ENCODE results near the gene ADAM33. TPM values are rescaled to one million over a fixed set of nuclear protein-coding genes. Genes with fewer than 3 reads are reported as not detected.

Gene ADAM33
- total and polyA plus RNA-seq, 2 experiments from 2014 or later: 2.8 to 6.0 TPM

GRCh38 chr20:3728354-3728753, 46.5 kb upstream of the ADAM33 start (continued):
- no peak for TF ChIP-seq REST (IDR thresholded peaks at IDR 0.05; ENCODE audit: unreplicated experiment)
- no peak for TF ChIP-seq ETS1 (IDR thresholded peaks at IDR 0.05)
- no peak for TF ChIP-seq STAT1 (IDR thresholded peaks at IDR 0.05; ENCODE audit: unreplicated experiment)
- no peak for TF ChIP-seq JUNB (IDR thresholded peaks at IDR 0.05; ENCODE audit: unreplicated experiment)
- TF ChIP-seq ZNF114 (CRISPR knock-in tag; IDR thresholded peaks at IDR 0.05): no peak
- TF ChIP-seq ZNF331 (CRISPR knock-in tag; IDR thresholded peaks at IDR 0.05; ENCODE audit: low read depth): no peak
- TF ChIP-seq EZH2phosphoT487 (IDR thresholded peaks at IDR 0.05; ENCODE audit: unreplicated experiment): no peak
- no peak for TF ChIP-seq CREB1 (CRISPR knock-in tag; IDR thresholded peaks at IDR 0.05; ENCODE audit: low read depth)

- H4K20me1 ChIP-seq (replicated peaks; ENCODE audit: insufficient read depth): no peaks in the 10 kb centered on the region
- H3K36me3 ChIP-seq (ENCODE audit: insufficient read depth): no peaks in the 10 kb centered on the region
- H3F3A ChIP-seq (replicated peaks; ENCODE audit: low read depth): no peaks in the 10 kb centered on the region
- no peak overlapping the region for H3K27ac Mint-ChIP-seq
- no peaks in the 10 kb centered on the region; the same call in 1 of the 2 replicates for H3K4me1 ChIP-seq (ENCODE audit: insufficient read depth)
- H3K79me2 ChIP-seq (replicated peaks; ENCODE audit: insufficient read depth): no peaks in the 10 kb centered on the region
- H3K27me3 ChIP-seq (ENCODE audit: insufficient read depth): peaks cover 22% of the 10 kb centered on the region
- no peaks in the 10 kb centered on the region for H3K9me2 ChIP-seq (ENCODE audit: insufficient read depth)
- H3K4me1 Mint-ChIP-seq: peaks cover 10% of the 10 kb centered on the region
- H3K9me3 Mint-ChIP-seq: no peaks in the 10 kb centered on the region; the same call in 2 of the 3 replicates
- peaks cover 30% of the 10 kb centered on the region for H3K27me3 Mint-ChIP-seq (ENCODE audit: insufficient read depth, low read depth, poor library complexity)
- H3K4me3 Mint-ChIP-seq: no peak overlapping the region
- H2AFZ ChIP-seq: peak overlapping the region; percentile 63; the same call in 1 of the 2 replicates
- no peak for ATAC-seq
- no peak for DNase-seq (ENCODE audit: low spot score)
- H3K4me3 ChIP-seq: no peak overlapping the region
- H3K4me2 ChIP-seq: no peak overlapping the region
- H3K36me3 Mint-ChIP-seq (ENCODE audit: low read depth): no peaks in the 10 kb centered on the region; the same call in 2 of the 3 replicates
- TF ChIP-seq NANOG (IDR thresholded peaks at IDR 0.05; ENCODE audit: borderline replicate concordance) (no peak), CTCF (conservative IDR thresholded peaks at IDR 0.05; ENCODE audit: low read depth in 2 of 2) (no peak), STAT1 (IDR thresholded peaks at IDR 0.05; ENCODE audit: unreplicated experiment) (no peak)
- no peak overlapping the region for H3K27ac ChIP-seq (ENCODE audit: low read depth)
These were observed 45.7 kb upstream of the ADAM33 start for GRCh38 chr20:3727401-3728021.
